Neural cell (in vitro differentiated cells): ENCODE results near the gene ELF1. TPM values are rescaled to one million over a fixed set of nuclear protein-coding genes. Genes with fewer than 3 reads are reported as not detected.

Experiments
- H2AFZ ChIP-seq: fragments of 200-600, 300-800 bp; sonication (generic), shearing (Covaris generic); 2 replicates; pipeline ENCODE4 v1.6.0; 2014; ENCODE audit warnings: low read depth, mild to moderate bottlenecking, antibody characterized with exemption, low read length, moderate library complexity
- H3F3A ChIP-seq: fragments of 200-600 bp; shearing (Covaris generic); 2 replicates; pipeline ENCODE4 v1.6.1; 2016; ENCODE audit warnings: mild to moderate bottlenecking, moderate library complexity, mixed read lengths, antibody characterized with exemption, low read length; ENCODE audit not compliant: insufficient read depth, poor library complexity, severe bottlenecking
- H3K27ac ChIP-seq: fragments of 200-600, 300-800 bp; sonication (generic), shearing (Covaris generic); 2 replicates; pipeline ENCODE4 v1.5.1; 2014; ENCODE audit warnings: mild to moderate bottlenecking, low read length, moderate library complexity
- H3K27me3 ChIP-seq: fragments of 300-800, 200-600 bp; sonication (generic), shearing (Covaris generic); 2 replicates; pipeline ENCODE4 v1.6.0; 2014; ENCODE audit warnings: mild to moderate bottlenecking, low read depth, low read length, moderate library complexity; ENCODE audit not compliant: insufficient read depth
- H3K36me3 ChIP-seq: fragments of 300-800, 200-600 bp; sonication (generic), shearing (Covaris generic); 2 replicates; pipeline ENCODE4 v1.5.1; 2014; ENCODE audit warnings: mild to moderate bottlenecking, antibody characterized with exemption, low read length, moderate library complexity; ENCODE audit not compliant: insufficient read depth
- H3K4me2 ChIP-seq: fragments of 300-800, 200-600 bp; sonication (generic), shearing (Covaris generic); 2 replicates; pipeline ENCODE4 v1.6.0; 2014; ENCODE audit warnings: mild to moderate bottlenecking, low read length
- H3K4me3 ChIP-seq: fragments of 300-800, 200-600 bp; sonication (generic), shearing (Covaris generic); 2 replicates; pipeline ENCODE4 v1.5.1; 2014; ENCODE audit warnings: mild to moderate bottlenecking, low read length, moderate library complexity
- H3K79me2 ChIP-seq: fragments of 200-600 bp; shearing (Covaris generic); replicated peaks from 2 replicates; pipeline ENCODE4 v1.6.0; 2014; ENCODE audit warnings: mild to moderate bottlenecking, low read length, moderate library complexity; ENCODE audit not compliant: insufficient read depth
- H3K9ac ChIP-seq: fragments of 300-800, 200-600 bp; sonication (generic), shearing (Covaris generic); 2 replicates; pipeline ENCODE4 v1.6.1; 2016; ENCODE audit warnings: mild to moderate bottlenecking, low read length, mixed read lengths
- H3K9me2 ChIP-seq: fragments of 200-600 bp; shearing (Covaris generic); 2 replicates; pipeline ENCODE4 v1.6.1; 2016; ENCODE audit warnings: mild to moderate bottlenecking, low read length, mixed read lengths; ENCODE audit not compliant: insufficient read depth
- H3K9me3 ChIP-seq: fragments of 200-600, 300-800 bp; sonication (generic), shearing (Covaris generic); 2 replicates; pipeline ENCODE4 v1.6.1; 2016; ENCODE audit warnings: mild to moderate bottlenecking, mixed run types, low read length, moderate library complexity, mixed read lengths
- H4K20me1 ChIP-seq: fragments of 200-600 bp; shearing (Covaris generic); 2 replicates; pipeline ENCODE4 v1.6.1; 2016; ENCODE audit warnings: mild to moderate bottlenecking, mixed run types; ENCODE audit not compliant: insufficient read depth
- CTCF ChIP-seq: fragments of 450-650 bp; IDR thresholded peaks from 2 replicates; pipeline ENCODE4 v1.5.1; 2014; ENCODE audit warnings: antibody characterized with exemption, mild to moderate bottlenecking, moderate library complexity; ENCODE audit not compliant: poor library complexity, severe bottlenecking
- EP300 ChIP-seq: fragments of 450-650 bp; conservative IDR thresholded peaks from 2 replicates; pipeline ENCODE4 v1.6.1; 2014; ENCODE audit warnings: antibody characterized with exemption, mild to moderate bottlenecking, moderate library complexity; ENCODE audit not compliant: poor library complexity, severe bottlenecking
- EZH2 ChIP-seq: fragments of 200-600, 300-800 bp; shearing (Covaris generic), sonication (generic); IDR thresholded peaks from 2 replicates; pipeline ENCODE4 v1.6.1; 2014; ENCODE audit warnings: antibody characterized with exemption, low read length, borderline replicate concordance, mild to moderate bottlenecking; ENCODE audit not compliant: insufficient read depth, poor library complexity, severe bottlenecking
- MXI1 ChIP-seq: fragments of 450-650 bp; conservative IDR thresholded peaks from 2 replicates; pipeline ENCODE4 v1.6.1; 2014; ENCODE audit warnings: antibody characterized with exemption, mild to moderate bottlenecking; ENCODE audit not compliant: poor library complexity, severe bottlenecking
- POLR2AphosphoS5 ChIP-seq: IDR thresholded peaks from 2 replicates; pipeline ENCODE4 v1.6.1; 2012
- RAD21 ChIP-seq: fragments of 450-650 bp; conservative IDR thresholded peaks from 2 replicates; pipeline ENCODE4 v1.6.1; 2014; ENCODE audit warnings: antibody characterized with exemption, mild to moderate bottlenecking, moderate library complexity
- REST ChIP-seq: IDR thresholded peaks from 2 replicates; pipeline ENCODE4 v1.6.1; 2012; ENCODE audit warnings: borderline replicate concordance
- SMC3 ChIP-seq: fragments of 450-650 bp; conservative IDR thresholded peaks from 2 replicates; pipeline ENCODE4 v1.6.1; 2014; ENCODE audit warnings: antibody characterized with exemption, mild to moderate bottlenecking, moderate library complexity; ENCODE audit not compliant: poor library complexity
- TAF1 ChIP-seq: IDR thresholded peaks from 2 replicates; pipeline ENCODE4 v1.6.1; 2012; ENCODE audit warnings: low read depth
- polyA plus RNA-seq: library from polyadenylated mRNA; depleted of rRNA; stranded (reverse); fragments of >200 nt; gene quantifications from 2 replicates; pipeline ENCODE4 v1.2.3, GENCODE V29; 2014

Gene ELF1
- polyA plus RNA-seq, 1 donor from 2014 or later = 2.0 TPM

GRCh38 chr13:41064493-41064892, 45.4 kb upstream of the ELF1 start:
- Histone ChIP-seq H3K4me2 (no peak overlapping the region), H3K9me3 (no peaks in the 10 kb centered on the region), H3K36me3 (peaks cover 15% of the 10 kb centered on the region), H3K9ac (no peak overlapping the region), H3K4me3 (no peak overlapping the region), H3K27me3 (no peaks in the 10 kb centered on the region), H3K79me2 (peaks cover 23% of the 10 kb centered on the region), H2AFZ (no peak overlapping the region), H3K9me2 (no peaks in the 10 kb centered on the region), H3F3A (peaks cover 5% of the 10 kb centered on the region), H4K20me1 (no peaks in the 10 kb centered on the region), H3K27ac (no peak overlapping the region)
- no peak for TF ChIP-seq SMC3
- TF ChIP-seq MXI1 = no peak

GRCh38 chr13:41061914-41062837, 43.1 kb upstream of the ELF1 start:
- Histone ChIP-seq H3K9me3 (no peaks in the 10 kb centered on the region), H3K27me3 (no peaks in the 10 kb centered on the region), H3K27ac (peak overlapping the region; percentile 83), H3K4me2 (peak overlapping the region; percentile 54), H2AFZ (peak overlapping the region; percentile 97), H4K20me1 (no peaks in the 10 kb centered on the region), H3K9ac (peak overlapping the region; percentile 78), H3K9me2 (no peaks in the 10 kb centered on the region), H3K79me2 (peaks cover 23% of the 10 kb centered on the region), H3K4me3 (peak overlapping the region; percentile 90), H3F3A (peaks cover 12% of the 10 kb centered on the region), H3K36me3 (peaks cover 15% of the 10 kb centered on the region)
- TF ChIP-seq EP300 (no peak), REST (no peak), RAD21 (no peak), MXI1 (no peak), SMC3 (no peak), TAF1 (no peak), CTCF (no peak), POLR2AphosphoS5 (no peak), EZH2 (no peak)
